Mesendoderm (in vitro differentiated cells): ENCODE results near the gene ARHGAP10.
"Not testable (repeated sequence)": the region's sequence is repeated elsewhere in the genome, so short reads cannot be mapped to it uniquely, and the experiment has no call there.

Experiments used
- DNase-seq: peaks from one replicate; pipeline ENCODE4 v3.0.0; 2013
- H2AK5ac ChIP-seq: 2 replicates; pipeline ENCODE4 v1.6.1; 2013; ENCODE audit warnings: low read length, inconsistent platforms
- H2BK120ac ChIP-seq: 2 replicates; pipeline ENCODE4 v1.6.1; 2013; ENCODE audit warnings: low read depth, mild to moderate bottlenecking, low read length, moderate library complexity, mixed read lengths
- H2BK15ac ChIP-seq: replicated peaks from 2 replicates; pipeline ENCODE4 v1.6.1; 2013; ENCODE audit warnings: low read depth, mild to moderate bottlenecking, moderate library complexity
- H2BK5ac ChIP-seq: 2 replicates; pipeline ENCODE4 v1.6.1; 2013; ENCODE audit warnings: low read length, inconsistent platforms
- H3K18ac ChIP-seq: 2 replicates; pipeline ENCODE4 v1.6.1; 2013; ENCODE audit warnings: mild to moderate bottlenecking, low read length, mixed read lengths
- H3K23ac ChIP-seq: one replicate; pipeline ENCODE4 v1.6.1; 2013; ENCODE audit warnings: low read length
- H3K27ac ChIP-seq: 2 replicates; pipeline ENCODE4 v1.5.1; 2013; ENCODE audit warnings: low read depth, mild to moderate bottlenecking, inconsistent platforms, low read length, moderate library complexity
- H3K27me3 ChIP-seq: 2 replicates; pipeline ENCODE4 v1.6.1; 2013; ENCODE audit warnings: low read length, control low read depth, mild to moderate bottlenecking, inconsistent platforms; ENCODE audit not compliant: insufficient read depth, poor library complexity
- H3K36me3 ChIP-seq: 2 replicates; pipeline ENCODE4 v1.6.1; 2013; ENCODE audit warnings: low read length, inconsistent platforms; ENCODE audit not compliant: control insufficient read depth, insufficient read depth
- H3K4ac ChIP-seq: one replicate; pipeline ENCODE4 v1.6.1; 2013; ENCODE audit warnings: low read depth, mild to moderate bottlenecking, low read length, moderate library complexity
- H3K4me1 ChIP-seq: 2 replicates; pipeline ENCODE4 v1.6.1; 2013; ENCODE audit warnings: low read depth, low read length, inconsistent platforms; ENCODE audit not compliant: control insufficient read depth
- H3K4me2 ChIP-seq: 2 replicates; pipeline ENCODE4 v1.6.1; 2013; ENCODE audit warnings: low read length
- H3K4me3 ChIP-seq: 2 replicates; pipeline ENCODE4 v1.5.1; 2013; ENCODE audit warnings: mild to moderate bottlenecking, low read length
- H3K56ac ChIP-seq: one replicate; pipeline ENCODE4 v1.6.1; 2013; ENCODE audit warnings: low read length
- H3K79me1 ChIP-seq: 2 replicates; pipeline ENCODE4 v1.6.1; 2013; ENCODE audit warnings: low read length, inconsistent platforms
- H3K79me2 ChIP-seq: 2 replicates; pipeline ENCODE4 v1.6.1; 2013; ENCODE audit warnings: mild to moderate bottlenecking, low read length; ENCODE audit not compliant: control insufficient read depth, insufficient read depth
- H3K9ac ChIP-seq: 2 replicates; pipeline ENCODE4 v1.6.1; 2013; ENCODE audit warnings: low read length, inconsistent platforms
- H4K5ac ChIP-seq: one replicate; pipeline ENCODE4 v1.6.1; 2013; ENCODE audit warnings: low read length
- H4K8ac ChIP-seq: one replicate; pipeline ENCODE4 v1.6.1; 2013; ENCODE audit warnings: low read depth, mild to moderate bottlenecking, control low read depth, low read length, moderate library complexity
- WGBS: extraction: QIAGEN DNeasy Blood & Tissue Kit; methylation state at CpG from one replicate; pipeline ENCODE4 v1.1.7; 2013; ENCODE audit warnings: low lambda C conversion rate, missing lambda C conversion rate; ENCODE audit not compliant: insufficient coverage; ENCODE audit errors: extremely low coverage; 5-methylcytosine and 5-hydroxymethylcytosine counted together

The ARHGAP10 gene

GRCh38 chr4:147793569-147794313, 61.9 kb downstream of the ARHGAP10 start:
- Histone ChIP-seq H2BK120ac (no peak overlapping the region), H3K23ac (no peak overlapping the region), H3K4me1 (no peaks in the 10 kb centered on the region), H3K4me2 (no peak overlapping the region), H3K56ac (no peak overlapping the region), H2BK15ac (no peak overlapping the region), H2BK5ac (no peak overlapping the region), H3K27ac (no peak overlapping the region), H3K36me3 (no peaks in the 10 kb centered on the region), H3K4ac (no peak overlapping the region), H4K5ac (no peak overlapping the region), H3K18ac (no peak overlapping the region), H3K9ac (no peak overlapping the region), H2AK5ac (no peak overlapping the region), H3K4me3 (no peak overlapping the region), H3K27me3 (no peaks in the 10 kb centered on the region), H3K79me1 (peaks cover 2% of the 10 kb centered on the region), H3K79me2 (no peaks in the 10 kb centered on the region), H4K8ac (no peak overlapping the region)
- DNase-seq: no peak
- no CpG with 5 or more reads among the region's 8 CpGs for WGBS

DNA sequence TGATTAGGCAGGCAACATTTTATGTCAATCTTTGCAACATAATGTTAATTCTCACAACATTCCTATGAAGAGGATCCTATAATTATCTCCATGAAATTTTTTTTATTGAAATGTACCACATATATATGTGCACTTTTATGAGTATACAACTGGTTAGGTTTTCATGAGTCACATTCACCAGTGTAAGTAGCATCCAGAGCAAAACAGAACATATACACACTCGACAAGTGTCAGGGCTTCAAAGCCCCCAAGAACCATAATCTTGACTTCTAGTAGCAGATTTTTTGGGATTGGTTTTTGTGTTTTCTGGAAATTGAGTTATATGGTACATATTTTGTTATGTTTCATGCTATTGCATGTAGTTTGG, 62.4 kb downstream of the ARHGAP10 start:
- H2BK120ac ChIP-seq: no peak overlapping the region
- H4K5ac ChIP-seq: no peak overlapping the region
- H3K9ac ChIP-seq: no peak overlapping the region
- no peak overlapping the region for H3K4ac ChIP-seq
- no peak for DNase-seq
- no peak overlapping the region for H3K4me3 ChIP-seq
- no peak overlapping the region for H3K56ac ChIP-seq
- no peaks in the 10 kb centered on the region for H3K79me2 ChIP-seq
- H2AK5ac ChIP-seq: no peak overlapping the region
- H3K4me2 ChIP-seq: no peak overlapping the region
- no peak overlapping the region for H3K27ac ChIP-seq
- peaks cover 2% of the 10 kb centered on the region for H3K79me1 ChIP-seq
- no peaks in the 10 kb centered on the region for H3K27me3 ChIP-seq
- H2BK15ac ChIP-seq: no peak overlapping the region
- H3K36me3 ChIP-seq: no peaks in the 10 kb centered on the region
- H3K23ac ChIP-seq: no peak overlapping the region
- H3K18ac ChIP-seq: no peak overlapping the region
- no peak overlapping the region for H2BK5ac ChIP-seq
- no peak overlapping the region for H4K8ac ChIP-seq
- no CpG with 5 or more reads among the region's 1 CpG for WGBS
- no peaks in the 10 kb centered on the region for H3K4me1 ChIP-seq

DNA sequence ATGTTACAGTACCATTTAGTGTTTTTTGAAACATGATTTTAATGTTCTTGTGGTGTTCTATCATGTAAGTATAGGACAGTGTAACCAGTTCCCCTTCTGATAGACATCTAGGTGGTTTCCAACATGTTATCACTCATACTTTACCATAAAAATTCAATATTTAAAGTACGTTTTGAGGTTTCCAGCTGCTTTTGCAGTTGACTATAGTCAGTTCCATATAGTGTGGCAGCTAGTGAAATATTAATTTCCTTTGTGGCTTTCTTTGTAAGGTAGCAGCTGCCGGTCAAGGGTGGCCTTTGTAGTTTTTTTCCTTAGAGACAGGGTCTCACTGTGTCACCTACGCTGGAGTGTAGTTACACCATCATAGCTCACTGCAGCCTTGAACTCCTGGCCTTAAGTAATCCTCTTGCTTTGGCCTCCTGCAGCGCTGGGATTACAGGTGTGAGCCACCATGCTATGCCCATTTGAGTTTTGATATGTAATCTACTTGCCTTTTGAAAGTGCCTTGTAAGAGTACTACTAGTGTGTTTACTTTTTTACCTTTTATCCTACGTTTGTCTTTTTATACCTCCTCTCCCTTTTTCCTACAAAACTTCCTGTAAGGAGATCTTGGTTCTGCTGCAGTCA, 63.0 kb downstream of the ARHGAP10 start:
- Histone ChIP-seq H3K27ac (no peak overlapping the region), H4K5ac (no peak overlapping the region), H2BK120ac (no peak overlapping the region), H3K4me3 (no peak overlapping the region), H2AK5ac (no peak overlapping the region), H2BK15ac (no peak overlapping the region), H3K9ac (no peak overlapping the region), H3K4me1 (no peaks in the 10 kb centered on the region), H3K56ac (no peak overlapping the region), H3K79me1 (peaks cover 2% of the 10 kb centered on the region), H4K8ac (no peak overlapping the region), H3K23ac (no peak overlapping the region), H3K4me2 (no peak overlapping the region), H2BK5ac (no peak overlapping the region), H3K27me3 (no peaks in the 10 kb centered on the region), H3K79me2 (no peaks in the 10 kb centered on the region), H3K4ac (no peak overlapping the region), H3K36me3 (no peaks in the 10 kb centered on the region), H3K18ac (no peak overlapping the region)
- no CpG with 5 or more reads among the region's 5 CpGs for WGBS
- DNase-seq: no peak

DNA sequence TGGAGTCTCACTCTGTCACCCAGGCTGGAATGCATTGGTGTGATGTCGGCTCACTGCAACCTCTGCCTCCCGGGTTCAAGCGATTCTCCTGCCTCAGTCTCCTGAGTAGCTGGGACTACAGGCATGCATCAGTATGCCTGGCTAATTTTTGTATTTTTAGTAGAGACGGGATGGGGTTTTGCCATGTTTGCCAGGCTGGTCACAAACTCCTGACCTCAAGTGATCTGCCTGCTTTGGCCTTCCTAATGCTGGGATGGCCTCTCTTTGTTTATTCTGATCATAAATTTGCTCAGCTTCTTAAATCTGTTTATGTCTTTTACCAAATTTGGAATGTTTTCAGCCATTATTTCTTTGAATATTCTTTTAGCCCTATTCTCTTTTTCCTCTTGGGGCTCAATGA, 67.2 kb downstream of the ARHGAP10 start:
- H2BK120ac ChIP-seq, H3K27ac ChIP-seq, H3K4ac ChIP-seq, H3K23ac ChIP-seq, H2BK15ac ChIP-seq, H3K79me2 ChIP-seq, H3K4me2 ChIP-seq, H3K18ac ChIP-seq, H3K9ac ChIP-seq, H3K79me1 ChIP-seq, H3K4me3 ChIP-seq, H2BK5ac ChIP-seq, H2AK5ac ChIP-seq, H3K56ac ChIP-seq, DNase-seq, H3K4me1 ChIP-seq, H4K5ac ChIP-seq, H3K27me3 ChIP-seq, H3K36me3 ChIP-seq, H4K8ac ChIP-seq: not testable (repeated sequence)
- no CpG with 5 or more reads among the region's 4 CpGs for WGBS

DNA sequence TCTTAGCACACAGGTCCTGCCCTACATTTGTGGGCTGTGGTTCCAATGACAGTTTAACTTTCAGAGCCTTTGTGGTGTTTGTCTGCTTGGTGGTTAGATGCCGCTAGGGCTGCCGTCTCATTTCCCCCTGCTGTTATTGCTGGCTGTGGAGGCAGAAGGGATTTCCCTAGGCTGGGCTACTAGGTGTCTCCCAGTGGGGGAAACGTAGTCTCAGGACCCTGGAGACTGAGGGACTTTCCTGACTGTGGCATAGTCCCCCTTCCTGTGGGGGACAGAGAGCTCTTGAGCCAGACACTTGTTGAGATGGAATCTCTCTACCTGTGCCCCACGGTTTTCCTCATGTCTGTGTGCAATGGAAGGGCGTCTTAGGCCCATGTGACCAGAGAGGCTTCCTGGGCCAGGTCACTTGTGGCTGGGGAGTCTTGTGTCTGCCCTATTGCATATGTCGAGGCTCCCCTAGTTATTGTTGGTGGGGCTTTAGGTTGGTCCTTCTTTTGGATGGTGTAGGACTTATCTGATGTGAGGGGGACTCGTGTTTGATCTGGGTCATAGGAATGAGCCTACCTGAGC, 68.2 kb downstream of the ARHGAP10 start:
- Histone ChIP-seq H2AK5ac (no peak overlapping the region), H3K79me1 (peaks cover 1% of the 10 kb centered on the region), H3K27ac (no peak overlapping the region), H2BK5ac (no peak overlapping the region), H3K4me1 (no peaks in the 10 kb centered on the region), H2BK120ac (no peak overlapping the region), H3K36me3 (no peaks in the 10 kb centered on the region), H3K9ac (no peak overlapping the region), H4K8ac (no peak overlapping the region), H4K5ac (no peak overlapping the region), H3K4me3 (no peak overlapping the region), H3K18ac (no peak overlapping the region), H3K4ac (no peak overlapping the region), H2BK15ac (no peak overlapping the region), H3K4me2 (no peak overlapping the region), H3K23ac (no peak overlapping the region), H3K79me2 (peaks cover 2% of the 10 kb centered on the region), H3K56ac (no peak overlapping the region), H3K27me3 (no peaks in the 10 kb centered on the region)
- no CpG with 5 or more reads among the region's 7 CpGs for WGBS
- no peak for DNase-seq
